OCI-LY7 (cell line): ENCODE measurements around the gene CERS4.
"Not testable (repeated sequence)": the region's sequence is repeated elsewhere in the genome, so short reads cannot be mapped to it uniquely, and the experiment has no call there.

Source experiments
- CTCF ChIP-seq: fragments of 200-600 bp; sonication (generic); conservative IDR thresholded peaks from 2 replicates; pipeline ENCODE4 v1.5.1; 2014; ENCODE audit warnings: mild to moderate bottlenecking, antibody characterized with exemption, low read length, moderate library complexity, mixed read lengths
- EZH2phosphoT487 ChIP-seq: fragments of 200-600 bp; sonication (generic); IDR thresholded peaks from 2 replicates; pipeline ENCODE4 v1.6.1; 2018; ENCODE audit warnings: low read depth, borderline replicate concordance, mild to moderate bottlenecking, mixed run types, antibody characterized with exemption, low read length, moderate library complexity, mixed read lengths

- TF ChIP-seq CTCF, EZH2phosphoT487: not testable (repeated sequence)
Observed at GRCh38 chr19:8276508-8276907, 67.3 kb downstream of the CERS4 start.
